Neural progenitor cell (in vitro differentiated cells): ENCODE measurements around the gene MED27.

ENCODE experiments used
- EZH2 ChIP-seq: fragments of 200-600 bp; sonication (generic); IDR thresholded peaks from 2 replicates; pipeline ENCODE4 v1.6.1; 2017; ENCODE audit warnings: antibody characterized with exemption, mild to moderate bottlenecking, moderate library complexity
- TF ChIP-seq, protein P1 (sequence below): fragments of 200-600 bp; sonication (generic); IDR thresholded peaks from 2 replicates; pipeline ENCODE4 v1.5.1; 2017; ENCODE audit warnings: antibody characterized with exemption, mild to moderate bottlenecking

DNA sequence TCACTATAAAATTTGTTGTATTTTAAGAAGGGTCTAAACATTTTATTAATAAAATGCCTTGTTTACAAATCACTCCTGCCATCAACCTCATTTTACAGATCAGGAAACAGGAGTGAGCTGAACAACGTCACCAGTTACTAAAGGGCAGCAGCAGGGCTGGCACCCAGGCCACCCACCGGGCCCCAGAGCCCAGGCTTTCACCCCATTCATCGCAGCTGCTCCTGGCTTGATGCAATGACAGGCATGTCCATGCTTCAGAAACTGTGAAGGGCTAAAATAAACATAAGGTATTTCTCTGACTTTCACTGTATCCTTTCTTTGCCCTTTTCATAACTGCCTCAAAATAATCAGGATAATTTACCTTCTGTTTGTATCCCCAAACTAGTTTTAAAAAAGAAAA is 18.1 kb downstream of the MED27 start:
- TF ChIP-seq, protein P1, sequence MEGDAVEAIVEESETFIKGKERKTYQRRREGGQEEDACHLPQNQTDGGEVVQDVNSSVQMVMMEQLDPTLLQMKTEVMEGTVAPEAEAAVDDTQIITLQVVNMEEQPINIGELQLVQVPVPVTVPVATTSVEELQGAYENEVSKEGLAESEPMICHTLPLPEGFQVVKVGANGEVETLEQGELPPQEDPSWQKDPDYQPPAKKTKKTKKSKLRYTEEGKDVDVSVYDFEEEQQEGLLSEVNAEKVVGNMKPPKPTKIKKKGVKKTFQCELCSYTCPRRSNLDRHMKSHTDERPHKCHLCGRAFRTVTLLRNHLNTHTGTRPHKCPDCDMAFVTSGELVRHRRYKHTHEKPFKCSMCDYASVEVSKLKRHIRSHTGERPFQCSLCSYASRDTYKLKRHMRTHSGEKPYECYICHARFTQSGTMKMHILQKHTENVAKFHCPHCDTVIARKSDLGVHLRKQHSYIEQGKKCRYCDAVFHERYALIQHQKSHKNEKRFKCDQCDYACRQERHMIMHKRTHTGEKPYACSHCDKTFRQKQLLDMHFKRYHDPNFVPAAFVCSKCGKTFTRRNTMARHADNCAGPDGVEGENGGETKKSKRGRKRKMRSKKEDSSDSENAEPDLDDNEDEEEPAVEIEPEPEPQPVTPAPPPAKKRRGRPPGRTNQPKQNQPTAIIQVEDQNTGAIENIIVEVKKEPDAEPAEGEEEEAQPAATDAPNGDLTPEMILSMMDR = no peak
- no peak for TF ChIP-seq EZH2
